ENCODE data around the gene SLC35F1. TPM values are rescaled to one million over a fixed set of nuclear protein-coding genes. Genes with fewer than 3 reads are reported as not detected.

SLC35F1 gene
- total RNA-seq, 4 donors from 2014 or later = 0.28 to 0.53 (median 0.40) TPM; not detected in 1

DNA sequence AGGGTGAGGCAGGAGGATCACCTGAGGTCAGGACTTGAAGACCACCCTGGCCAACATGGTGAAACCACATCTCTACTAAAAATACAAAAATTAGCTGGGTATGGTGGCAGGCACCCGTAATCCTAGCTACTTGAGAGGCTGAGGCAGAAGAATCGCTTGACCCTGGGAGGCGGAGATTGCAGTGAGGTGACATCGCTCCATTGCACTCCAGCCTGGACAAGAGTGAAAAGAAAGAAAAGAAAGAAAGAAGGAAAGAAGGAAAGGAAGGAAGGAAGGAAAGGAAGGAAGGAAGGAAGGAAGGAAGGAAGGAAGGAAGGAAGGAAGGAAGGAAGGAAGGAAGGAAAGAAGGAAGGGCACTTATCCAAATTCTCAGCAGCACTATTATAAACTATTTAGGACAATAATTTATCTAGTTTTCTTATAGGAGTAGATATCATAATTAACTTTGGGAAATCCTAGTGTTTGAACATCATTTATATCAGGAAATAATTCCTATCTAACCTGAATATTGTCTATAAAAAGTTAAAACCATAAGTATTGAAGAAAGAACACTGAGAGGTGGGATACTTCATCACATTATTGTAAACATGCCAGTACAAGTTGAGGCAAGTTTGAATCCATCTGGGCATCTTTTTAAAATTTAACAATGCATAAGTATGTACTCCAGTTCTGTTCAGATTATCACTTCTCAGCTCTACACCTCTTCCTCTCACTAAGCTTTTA is 305.5 kb downstream of the SLC35F1 start:
- H3K4me1 ChIP-seq = no peaks in the 10 kb centered on the region
- no peaks in the 10 kb centered on the region for H3K9me3 ChIP-seq
- no peaks in the 10 kb centered on the region for H3K27me3 ChIP-seq
- no peaks in the 10 kb centered on the region for H3K36me3 ChIP-seq
- no peak overlapping the region for H3K4me3 ChIP-seq
- H3K27ac ChIP-seq = no peak overlapping the region
- no peak for TF ChIP-seq POLR2A (IDR thresholded peaks at IDR 0.05)
- TF ChIP-seq, protein P1, sequence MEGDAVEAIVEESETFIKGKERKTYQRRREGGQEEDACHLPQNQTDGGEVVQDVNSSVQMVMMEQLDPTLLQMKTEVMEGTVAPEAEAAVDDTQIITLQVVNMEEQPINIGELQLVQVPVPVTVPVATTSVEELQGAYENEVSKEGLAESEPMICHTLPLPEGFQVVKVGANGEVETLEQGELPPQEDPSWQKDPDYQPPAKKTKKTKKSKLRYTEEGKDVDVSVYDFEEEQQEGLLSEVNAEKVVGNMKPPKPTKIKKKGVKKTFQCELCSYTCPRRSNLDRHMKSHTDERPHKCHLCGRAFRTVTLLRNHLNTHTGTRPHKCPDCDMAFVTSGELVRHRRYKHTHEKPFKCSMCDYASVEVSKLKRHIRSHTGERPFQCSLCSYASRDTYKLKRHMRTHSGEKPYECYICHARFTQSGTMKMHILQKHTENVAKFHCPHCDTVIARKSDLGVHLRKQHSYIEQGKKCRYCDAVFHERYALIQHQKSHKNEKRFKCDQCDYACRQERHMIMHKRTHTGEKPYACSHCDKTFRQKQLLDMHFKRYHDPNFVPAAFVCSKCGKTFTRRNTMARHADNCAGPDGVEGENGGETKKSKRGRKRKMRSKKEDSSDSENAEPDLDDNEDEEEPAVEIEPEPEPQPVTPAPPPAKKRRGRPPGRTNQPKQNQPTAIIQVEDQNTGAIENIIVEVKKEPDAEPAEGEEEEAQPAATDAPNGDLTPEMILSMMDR (IDR thresholded peaks at IDR 0.05) = no peak
- no peak for DNase-seq

- Histone ChIP-seq H3K27ac (no peak overlapping the region), H3K36me3 (no peaks in the 10 kb centered on the region), H3K4me1 (no peaks in the 10 kb centered on the region), H3K9me3 (no peaks in the 10 kb centered on the region), H3K27me3 (no peaks in the 10 kb centered on the region), H3K4me3 (no peak overlapping the region)
- no peak for DNase-seq
- TF ChIP-seq, protein P1 (IDR thresholded peaks at IDR 0.05) = no peak
Observed at GRCh38 chr6:118215269-118215668, 308.2 kb downstream of the SLC35F1 start.

DNA sequence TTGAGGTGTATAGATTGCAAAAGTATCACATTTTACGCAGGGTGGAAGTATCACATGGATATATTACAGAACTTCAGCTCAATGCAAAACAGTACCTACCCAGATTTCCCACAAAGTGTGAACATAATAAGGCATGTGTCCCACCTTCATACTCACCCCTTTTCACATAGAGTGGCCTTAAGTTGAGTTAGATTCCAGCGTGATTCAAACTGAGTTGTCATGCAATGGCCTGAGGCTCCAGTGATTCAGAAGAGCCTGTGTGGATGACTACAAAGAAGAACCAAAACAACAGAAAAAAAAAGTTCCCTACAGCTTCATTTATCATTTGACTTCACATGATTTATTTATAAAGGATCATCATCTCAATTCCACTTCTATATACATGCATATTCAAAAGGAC is 309.7 kb downstream of the SLC35F1 start:
- TF ChIP-seq, protein P1 (IDR thresholded peaks at IDR 0.05) = no peak
- TF ChIP-seq POLR2A (IDR thresholded peaks at IDR 0.05) = no peak
- no peak overlapping the region for H3K27ac ChIP-seq

GRCh38 chr6:118218156-118218555 is 311.1 kb downstream of the SLC35F1 start:
- no peaks in the 10 kb centered on the region for H3K4me1 ChIP-seq
- no peak overlapping the region for H3K27ac ChIP-seq
- H3K27me3 ChIP-seq = no peaks in the 10 kb centered on the region
- H3K4me3 ChIP-seq = no peak overlapping the region
- DNase-seq = no peak
- H3K36me3 ChIP-seq = no peaks in the 10 kb centered on the region
- TF ChIP-seq, protein P1 (IDR thresholded peaks at IDR 0.05) = no peak
- no peak for TF ChIP-seq POLR2A (IDR thresholded peaks at IDR 0.05)
- H3K9me3 ChIP-seq = no peaks in the 10 kb centered on the region

More for the DNA sequence above, 309.7 kb downstream of the SLC35F1 start:
- Histone ChIP-seq H3K9me3 (no peaks in the 10 kb centered on the region), H3K36me3 (no peaks in the 10 kb centered on the region), H3K27me3 (no peaks in the 10 kb centered on the region), H3K4me3 (no peak overlapping the region), H3K4me1 (no peaks in the 10 kb centered on the region)
- DNase-seq = no peak

GRCh38 chr6:118220429-118221128 is 313.5 kb downstream of the SLC35F1 start:
- Histone ChIP-seq H3K4me3 (no peak overlapping the region), H3K9me3 (no peaks in the 10 kb centered on the region), H3K27me3 (no peaks in the 10 kb centered on the region), H3K27ac (no peak overlapping the region), H3K36me3 (no peaks in the 10 kb centered on the region), H3K4me1 (no peaks in the 10 kb centered on the region)
- no peak for DNase-seq
- TF ChIP-seq POLR2A (IDR thresholded peaks at IDR 0.05) = no peak
- TF ChIP-seq, protein P1 (IDR thresholded peaks at IDR 0.05) = no peak
